ENCODE results near the gene FIGLA. TPM values are rescaled to one million over a fixed set of nuclear protein-coding genes. Genes with fewer than 3 reads are reported as not detected.

Gene FIGLA
- total and polyA plus RNA-seq, 2 donors (not counting 1 experiment from before 2014, with no cell fraction given) = not detected

GRCh38 chr2:70752396-70752795, 38.0 kb downstream of the FIGLA start:
- H3K79me2 ChIP-seq (ENCODE audit: control insufficient read depth, insufficient read depth, low read length) = no peaks in the 10 kb centered on the region
- H3K4me3 ChIP-seq (replicated peaks in 1 of 4; ENCODE audit: control extremely low read depth in 1 of 4, insufficient read depth in 1 of 4, low read depth in 3 of 4, low read length in 4 of 4) = no peak overlapping the region
- H2AFZ ChIP-seq (ENCODE audit: low read length) = no peak overlapping the region
- TF ChIP-seq EZH2 (IDR thresholded peaks at IDR 0.05; ENCODE audit: low read length, missing control alignments) = no peak
- H3K4me1 ChIP-seq (ENCODE audit: control insufficient read depth, extremely low read depth, insufficient read depth, low read length) = no peaks in the 10 kb centered on the region
- no peak overlapping the region for H3K27ac ChIP-seq (ENCODE audit: insufficient read depth, low read length)
- H3K9ac ChIP-seq (ENCODE audit: insufficient read depth, low read length) = no peak overlapping the region
- no peaks in the 10 kb centered on the region for H3K27me3 ChIP-seq (ENCODE audit: control insufficient read depth, insufficient read depth, low read length)
- no peaks in the 10 kb centered on the region for H4K20me1 ChIP-seq (ENCODE audit: control insufficient read depth, extremely low read depth, insufficient read depth, low read length)
- H3K36me3 ChIP-seq (ENCODE audit: control insufficient read depth, insufficient read depth, low read length) = no peaks in the 10 kb centered on the region
- no peak for DNase-seq (ENCODE audit: low read depth in 2 of 2)
- no peaks in the 10 kb centered on the region for H3K9me3 ChIP-seq (ENCODE audit: control insufficient read depth, insufficient read depth, low read depth, low read length)
- no peak overlapping the region for H3K4me2 ChIP-seq (ENCODE audit: extremely low read depth, insufficient read depth, low read length)

- TF ChIP-seq CTCF (conservative IDR thresholded peaks at IDR 0.05 in 1 of 2, IDR thresholded peaks at IDR 0.05 in 1 of 2; ENCODE audit: low read depth in 1 of 2, low read length in 2 of 2) (no peak), EZH2 (IDR thresholded peaks at IDR 0.05; ENCODE audit: low read length, missing control alignments) (no peak)
- H2AFZ ChIP-seq (ENCODE audit: low read length) = no peak overlapping the region
- no peaks in the 10 kb centered on the region for H3K36me3 ChIP-seq (ENCODE audit: control insufficient read depth, insufficient read depth, low read length)
These were observed 38.6 kb downstream of the FIGLA start for GRCh38 chr2:70751881-70752280.

GRCh38 chr2:70750320-70750719, 40.1 kb downstream of the FIGLA start:
- no peak overlapping the region for H3K4me3 ChIP-seq (replicated peaks in 1 of 4; ENCODE audit: control extremely low read depth in 1 of 4, insufficient read depth in 1 of 4, low read depth in 3 of 4, low read length in 4 of 4)
- H3K4me2 ChIP-seq (ENCODE audit: extremely low read depth, insufficient read depth, low read length) = no peak overlapping the region
- no peaks in the 10 kb centered on the region for H4K20me1 ChIP-seq (ENCODE audit: control insufficient read depth, extremely low read depth, insufficient read depth, low read length)
- no peak overlapping the region for H3K27ac ChIP-seq (ENCODE audit: insufficient read depth, low read length)
- no peak for DNase-seq (ENCODE audit: low read depth in 2 of 2)
- H3K79me2 ChIP-seq (ENCODE audit: control insufficient read depth, insufficient read depth, low read length) = no peaks in the 10 kb centered on the region
- no peaks in the 10 kb centered on the region for H3K27me3 ChIP-seq (ENCODE audit: control insufficient read depth, insufficient read depth, low read length)
- H3K4me1 ChIP-seq (ENCODE audit: control insufficient read depth, extremely low read depth, insufficient read depth, low read length) = no peaks in the 10 kb centered on the region
- H3K36me3 ChIP-seq (ENCODE audit: control insufficient read depth, insufficient read depth, low read length) = no peaks in the 10 kb centered on the region
- H2AFZ ChIP-seq (ENCODE audit: low read length) = no peak overlapping the region
- no peaks in the 10 kb centered on the region for H3K9me3 ChIP-seq (ENCODE audit: control insufficient read depth, insufficient read depth, low read depth, low read length)
- no peak overlapping the region for H3K9ac ChIP-seq (ENCODE audit: insufficient read depth, low read length)
- TF ChIP-seq CTCF (conservative IDR thresholded peaks at IDR 0.05 in 1 of 2, IDR thresholded peaks at IDR 0.05 in 1 of 2; ENCODE audit: low read depth in 1 of 2, low read length in 2 of 2) = no peak
- TF ChIP-seq EZH2 (IDR thresholded peaks at IDR 0.05; ENCODE audit: low read length, missing control alignments) = no peak

More at GRCh38 chr2:70751881-70752280, 38.6 kb downstream of the FIGLA start:
- Histone ChIP-seq H3K9ac (ENCODE audit: insufficient read depth, low read length) (no peak overlapping the region), H3K9me3 (ENCODE audit: control insufficient read depth, insufficient read depth, low read depth, low read length) (no peaks in the 10 kb centered on the region), H3K27ac (ENCODE audit: insufficient read depth, low read length) (no peak overlapping the region), H4K20me1 (ENCODE audit: control insufficient read depth, extremely low read depth, insufficient read depth, low read length) (no peaks in the 10 kb centered on the region), H3K4me3 (replicated peaks in 1 of 4; ENCODE audit: control extremely low read depth in 1 of 4, insufficient read depth in 1 of 4, low read depth in 3 of 4, low read length in 4 of 4) (no peak overlapping the region), H3K27me3 (ENCODE audit: control insufficient read depth, insufficient read depth, low read length) (no peaks in the 10 kb centered on the region), H3K79me2 (ENCODE audit: control insufficient read depth, insufficient read depth, low read length) (no peaks in the 10 kb centered on the region), H3K4me2 (ENCODE audit: extremely low read depth, insufficient read depth, low read length) (no peak overlapping the region), H3K4me1 (ENCODE audit: control insufficient read depth, extremely low read depth, insufficient read depth, low read length) (no peaks in the 10 kb centered on the region)
- DNase-seq (ENCODE audit: low read depth in 2 of 2) = no peak
